GM13977 (cell line): Measurements from ENCODE around the gene COL4A1.

ENCODE experiments used
- DNase-seq: peaks from one replicate; pipeline ENCODE4 v3.0.0; 2012; ENCODE audit warnings: low spot score
- in situ Hi-C: fragments of 300-500 bp; cut with MboI; formaldehyde crosslinking; loops from one replicate; pipeline ENCODE4 v1.12.0; 2022; ENCODE audit warnings: low sequenced_read_pairs, low pct_unique_long_range_greater_than_20kb, mixed read lengths, inconsistent platforms; ENCODE audit not compliant: unreplicated experiment
- TF ChIP-seq, protein P1 (sequence below): IDR thresholded peaks from 2 replicates; pipeline ENCODE4 v1.5.1; 2012; ENCODE audit warnings: mild to moderate bottlenecking, control low read depth; ENCODE audit not compliant: insufficient read depth; ENCODE audit errors: extremely low read depth, missing control alignments

Gene COL4A1

GRCh38 chr13:110199046-110199831 lies 107.7 kb downstream of the COL4A1 start:
- in situ Hi-C loops: no loop called here
- no peak for DNase-seq
- TF ChIP-seq, protein P1, sequence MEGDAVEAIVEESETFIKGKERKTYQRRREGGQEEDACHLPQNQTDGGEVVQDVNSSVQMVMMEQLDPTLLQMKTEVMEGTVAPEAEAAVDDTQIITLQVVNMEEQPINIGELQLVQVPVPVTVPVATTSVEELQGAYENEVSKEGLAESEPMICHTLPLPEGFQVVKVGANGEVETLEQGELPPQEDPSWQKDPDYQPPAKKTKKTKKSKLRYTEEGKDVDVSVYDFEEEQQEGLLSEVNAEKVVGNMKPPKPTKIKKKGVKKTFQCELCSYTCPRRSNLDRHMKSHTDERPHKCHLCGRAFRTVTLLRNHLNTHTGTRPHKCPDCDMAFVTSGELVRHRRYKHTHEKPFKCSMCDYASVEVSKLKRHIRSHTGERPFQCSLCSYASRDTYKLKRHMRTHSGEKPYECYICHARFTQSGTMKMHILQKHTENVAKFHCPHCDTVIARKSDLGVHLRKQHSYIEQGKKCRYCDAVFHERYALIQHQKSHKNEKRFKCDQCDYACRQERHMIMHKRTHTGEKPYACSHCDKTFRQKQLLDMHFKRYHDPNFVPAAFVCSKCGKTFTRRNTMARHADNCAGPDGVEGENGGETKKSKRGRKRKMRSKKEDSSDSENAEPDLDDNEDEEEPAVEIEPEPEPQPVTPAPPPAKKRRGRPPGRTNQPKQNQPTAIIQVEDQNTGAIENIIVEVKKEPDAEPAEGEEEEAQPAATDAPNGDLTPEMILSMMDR: no peak

- TF ChIP-seq, protein P1: no peak
- in situ Hi-C loops: no loop called here
- DNase-seq: no peak
Observed at GRCh38 chr13:110197471-110197870, 109.5 kb downstream of the COL4A1 start.

- TF ChIP-seq, protein P1: no peak
- DNase-seq: no peak
- in situ Hi-C loops: no loop called here
Observed at GRCh38 chr13:110197026-110197425, 109.9 kb downstream of the COL4A1 start.

DNA sequence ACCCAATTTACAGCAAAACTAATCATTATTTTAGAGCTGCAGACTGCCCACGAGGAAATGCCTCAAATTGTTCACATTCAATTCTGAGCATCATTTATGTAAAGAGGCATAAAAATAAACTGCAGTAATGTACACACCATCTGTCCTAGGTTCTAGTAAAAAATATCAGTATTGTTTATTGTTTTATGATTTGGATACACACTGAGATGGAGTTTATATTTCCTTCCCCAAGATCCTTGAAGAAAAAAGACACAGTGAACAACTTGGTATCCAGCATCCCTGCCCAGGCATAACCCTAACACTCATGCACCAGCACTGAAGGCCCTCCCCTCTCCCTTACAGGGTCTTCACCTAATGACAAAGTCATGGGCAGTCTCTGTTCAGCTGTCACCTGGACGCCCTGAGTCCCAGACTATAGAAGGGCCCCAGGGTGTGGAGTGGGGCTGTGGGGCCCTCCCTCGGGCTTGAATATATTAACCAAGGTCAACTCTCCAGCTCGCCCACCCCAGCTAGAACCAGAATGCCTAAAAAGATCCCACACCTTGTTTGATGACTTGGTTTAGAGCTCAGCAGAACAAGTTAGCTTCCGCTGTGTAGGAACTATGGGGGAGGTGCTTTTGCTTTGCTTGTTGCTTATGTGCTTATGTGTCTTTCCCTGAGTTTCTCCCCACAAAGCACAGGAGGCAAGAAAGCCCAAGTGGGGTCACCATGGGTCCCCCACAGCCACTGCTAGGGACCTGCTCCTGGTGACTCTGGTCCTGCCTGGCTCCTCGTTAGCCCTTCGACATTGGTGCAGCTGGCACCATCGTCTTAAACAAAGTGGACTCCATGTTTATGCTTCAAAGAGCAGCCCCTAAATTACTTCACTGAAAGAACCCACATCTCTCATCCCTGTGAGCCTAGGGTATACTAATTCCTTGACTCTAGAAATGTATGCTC lies 111.1 kb downstream of the COL4A1 start:
- in situ Hi-C loops: no loop called here
- DNase-seq: no peak

DNA sequence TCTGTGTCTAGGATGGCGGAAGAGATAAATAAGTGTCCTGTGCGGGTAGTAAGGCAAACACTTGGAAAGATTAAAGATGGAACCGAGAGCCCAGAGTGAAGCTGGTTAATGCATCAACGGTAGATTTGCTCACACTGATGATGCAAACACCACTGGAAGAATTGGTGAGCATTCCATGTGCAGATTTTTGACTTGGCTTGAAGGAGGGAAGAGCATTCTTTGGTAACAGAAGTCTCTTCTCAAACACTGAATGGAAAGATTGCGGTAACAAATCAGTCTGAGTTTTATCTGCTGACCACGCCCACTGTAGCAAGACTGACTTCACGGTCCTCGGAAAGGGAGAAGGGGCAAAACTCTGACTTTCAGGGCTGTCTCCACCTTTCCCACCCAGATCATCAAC lies 112.5 kb downstream of the COL4A1 start:
- in situ Hi-C loops: no loop called here

More for the DNA sequence above, 111.1 kb downstream of the COL4A1 start:
- TF ChIP-seq, protein P1: no peak

DNA sequence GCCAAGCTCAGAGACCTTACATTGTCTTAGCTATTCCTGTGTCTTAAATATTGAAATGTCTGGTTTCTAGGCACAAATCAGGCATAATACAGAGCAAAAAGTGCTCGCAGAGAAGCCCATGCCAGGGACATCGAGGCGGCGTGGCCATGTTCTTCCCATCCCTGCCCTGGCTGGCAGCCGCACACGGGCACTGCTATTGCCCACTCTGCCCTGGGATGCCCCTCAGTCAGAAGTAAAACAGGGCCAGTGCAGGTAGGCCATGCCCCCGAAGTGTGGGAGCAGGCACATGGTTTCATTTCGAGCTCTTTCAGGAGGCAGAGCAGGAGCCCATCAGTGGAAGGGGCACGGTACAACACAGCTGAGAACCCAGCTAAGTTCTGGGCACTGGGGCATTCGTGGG lies 113.5 kb downstream of the COL4A1 start:
- TF ChIP-seq, protein P1: no peak
- DNase-seq: no peak
- in situ Hi-C loops: no loop called here

More for the DNA sequence above, 112.5 kb downstream of the COL4A1 start:
- TF ChIP-seq, protein P1: no peak
- no peak for DNase-seq
